Type B pancreatic cell (in vitro differentiated cells): ENCODE data around the gene ANKRD36C. TPM values are rescaled to one million over a fixed set of nuclear protein-coding genes. Genes with fewer than 3 reads are reported as not detected.
"Not testable (repeated sequence)": the region's sequence is repeated elsewhere in the genome, so short reads cannot be mapped to it uniquely, and the experiment has no call there.

Experiments used
- DNase-seq: peaks from one replicate; pipeline ENCODE4 v3.0.0; 2021; ENCODE audit warnings: mixed read lengths; ENCODE audit not compliant: unreplicated experiment; ENCODE audit errors: extremely low spot score
- H3K27ac Mint-ChIP-seq: 2 replicates; pipeline ENCODE4 v1.8.0; 2021; ENCODE audit warnings: mild to moderate bottlenecking, mixed read lengths
- H3K27me3 Mint-ChIP-seq: 2 replicates; pipeline ENCODE4 v1.8.0; 2021; ENCODE audit warnings: mixed read lengths
- H3K36me3 Mint-ChIP-seq: 2 replicates; pipeline ENCODE4 v1.8.0; 2021; ENCODE audit warnings: mixed read lengths
- H3K4me1 Mint-ChIP-seq: one replicate; pipeline ENCODE4 v1.8.0; 2021; ENCODE audit warnings: mixed read lengths; ENCODE audit not compliant: unreplicated experiment
- H3K4me3 Mint-ChIP-seq: 2 replicates; pipeline ENCODE4 v1.8.0; 2021; ENCODE audit warnings: mild to moderate bottlenecking, mixed read lengths
- H3K9me3 Mint-ChIP-seq: 2 replicates; pipeline ENCODE4 v1.8.0; 2021; ENCODE audit warnings: mixed read lengths
- total RNA-seq: library from RNA; stranded (reverse); gene quantifications from 2 replicates; pipeline ENCODE4 v1.2.1, GENCODE V29; 2021; ENCODE audit warnings: low replicate concordance
- TF ChIP-seq, protein P1 (sequence below): fragments of 200-600 bp; sonication (generic); conservative IDR thresholded peaks from 2 replicates; pipeline ENCODE4 v1.5.0; 2021; ENCODE audit warnings: antibody characterized with exemption, mild to moderate bottlenecking

Gene ANKRD36C
- total RNA-seq, 1 donor from 2014 or later, result 47.0 TPM

DNA sequence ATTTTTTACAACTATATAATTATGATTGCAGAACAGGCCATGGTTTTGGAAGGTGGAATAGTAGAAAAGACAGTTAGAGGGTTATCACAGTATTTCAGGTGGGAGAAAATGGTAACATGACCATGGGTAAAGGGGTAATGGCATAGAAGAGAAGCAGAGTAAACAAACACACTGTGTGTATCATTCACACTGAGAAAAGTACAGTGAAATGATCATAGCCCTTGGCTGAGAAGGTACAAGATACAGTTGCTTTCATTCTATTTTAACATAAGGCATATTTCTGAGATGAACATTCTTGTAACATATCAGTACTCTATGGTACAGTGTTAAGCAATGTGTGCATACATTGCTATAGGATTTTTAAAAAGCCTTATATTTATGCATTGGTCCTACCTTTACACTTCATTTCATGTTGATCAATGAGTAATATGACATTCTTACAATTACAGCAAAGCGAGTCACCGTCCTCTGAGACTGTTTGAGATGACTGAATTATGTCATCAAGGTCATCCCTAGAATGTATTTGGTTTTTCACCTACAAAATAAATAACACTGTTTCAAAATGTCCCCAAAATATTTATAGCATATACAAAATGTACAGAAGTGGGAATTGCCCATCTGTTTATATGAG, 124.5 kb downstream of the ANKRD36C start:
- not testable (repeated sequence) for H3K4me3 Mint-ChIP-seq, H3K27ac Mint-ChIP-seq, H3K9me3 Mint-ChIP-seq, H3K27me3 Mint-ChIP-seq, H3K4me1 Mint-ChIP-seq, DNase-seq, H3K36me3 Mint-ChIP-seq

DNA sequence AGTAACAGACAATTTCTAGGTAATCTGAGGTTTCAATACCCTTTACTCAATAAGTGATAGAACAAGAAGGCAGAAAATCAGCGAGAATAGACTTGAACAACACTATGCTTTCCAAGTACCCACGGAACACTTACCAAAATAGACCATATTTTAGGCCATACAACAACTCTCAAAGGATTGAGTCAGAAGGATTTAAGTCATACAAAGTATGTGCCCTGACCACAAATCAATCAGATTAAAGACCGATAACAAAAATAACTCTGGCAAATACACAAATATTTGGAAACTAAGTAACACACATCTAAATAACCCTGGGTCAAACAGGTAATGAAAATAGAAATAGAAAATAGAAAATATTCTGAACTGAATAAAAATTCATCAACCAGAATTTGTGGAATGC, 129.5 kb downstream of the ANKRD36C start:
- H3K4me3 Mint-ChIP-seq, DNase-seq, H3K4me1 Mint-ChIP-seq, H3K9me3 Mint-ChIP-seq, H3K27ac Mint-ChIP-seq, H3K36me3 Mint-ChIP-seq, H3K27me3 Mint-ChIP-seq: not testable (repeated sequence)

DNA sequence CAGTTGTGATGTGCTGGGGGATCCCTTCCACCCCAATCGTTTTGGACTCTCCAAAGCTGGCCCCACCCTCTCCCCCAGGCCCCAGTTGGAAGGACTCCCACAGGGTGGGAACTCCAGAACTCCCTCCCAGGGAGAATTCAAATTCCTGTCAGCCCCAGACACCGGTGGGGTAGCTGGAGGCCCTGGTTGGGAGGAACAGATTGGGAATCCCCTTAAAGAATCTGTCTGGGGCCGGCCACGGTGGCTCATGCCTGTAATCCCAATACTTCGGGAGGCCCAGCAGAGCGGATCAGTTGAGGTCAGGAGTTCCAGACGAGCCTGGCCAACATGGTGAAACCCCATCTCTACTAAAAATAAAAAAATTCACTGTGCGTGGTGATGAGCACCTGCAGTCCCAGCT, 155.5 kb downstream of the ANKRD36C start:
- H3K4me3 Mint-ChIP-seq, result no peak overlapping the region

DNA sequence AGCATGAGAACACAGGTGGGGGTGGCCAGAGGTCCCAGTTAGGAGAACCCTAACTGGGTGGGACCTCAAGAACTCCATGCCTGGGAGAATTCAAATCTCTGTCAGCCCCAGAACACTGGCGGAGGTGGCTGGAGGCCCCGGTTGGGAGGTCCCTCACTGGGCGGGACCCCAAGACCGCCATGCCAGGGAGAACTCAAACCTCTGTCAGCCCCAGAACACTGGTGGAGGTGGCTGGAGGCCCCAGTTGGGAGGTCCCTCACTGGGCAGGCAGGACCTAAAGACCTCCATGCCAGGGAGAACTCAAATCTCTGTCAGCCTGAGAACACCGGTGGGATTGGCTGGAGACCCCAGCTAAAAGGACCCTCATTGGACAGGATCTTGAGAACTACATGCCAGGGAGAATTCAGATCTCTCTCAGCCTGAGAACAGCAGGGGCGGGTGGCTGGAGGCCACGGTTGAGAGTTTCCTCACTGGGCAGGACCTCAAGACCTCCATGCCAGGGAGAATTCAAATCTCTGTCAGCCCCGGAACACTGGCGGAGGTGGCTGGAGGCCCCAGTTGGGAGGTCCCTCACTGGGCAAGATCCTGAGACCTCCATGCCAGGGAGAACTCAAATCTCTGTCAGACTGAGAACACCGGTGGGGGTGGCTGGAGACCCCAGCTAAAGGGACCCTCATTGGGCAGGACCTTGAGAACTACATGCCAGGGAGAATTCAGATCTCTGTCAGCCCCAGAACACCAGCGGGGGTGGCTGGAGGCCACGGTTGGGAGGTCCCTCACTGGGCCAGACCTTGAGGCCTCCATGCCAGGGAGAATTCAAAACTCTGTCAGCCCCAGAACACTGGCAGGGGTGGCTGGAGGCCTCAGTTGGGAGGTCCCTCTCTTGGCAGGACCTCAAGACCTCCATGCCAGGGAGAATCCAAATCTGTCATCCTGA, 157.3 kb downstream of the ANKRD36C start:
- H3K4me1 Mint-ChIP-seq, H3K27ac Mint-ChIP-seq: not testable (repeated sequence)

More for the DNA sequence above, 155.5 kb downstream of the ANKRD36C start:
- Mint-ChIP-seq H3K36me3 (peaks cover 16% of the 10 kb centered on the region), H3K9me3 (no peaks in the 10 kb centered on the region), H3K27ac (no peak overlapping the region), H3K27me3 (no peaks in the 10 kb centered on the region), H3K4me1 (no peaks in the 10 kb centered on the region)
- DNase-seq, result no peak
- TF ChIP-seq, protein P1, sequence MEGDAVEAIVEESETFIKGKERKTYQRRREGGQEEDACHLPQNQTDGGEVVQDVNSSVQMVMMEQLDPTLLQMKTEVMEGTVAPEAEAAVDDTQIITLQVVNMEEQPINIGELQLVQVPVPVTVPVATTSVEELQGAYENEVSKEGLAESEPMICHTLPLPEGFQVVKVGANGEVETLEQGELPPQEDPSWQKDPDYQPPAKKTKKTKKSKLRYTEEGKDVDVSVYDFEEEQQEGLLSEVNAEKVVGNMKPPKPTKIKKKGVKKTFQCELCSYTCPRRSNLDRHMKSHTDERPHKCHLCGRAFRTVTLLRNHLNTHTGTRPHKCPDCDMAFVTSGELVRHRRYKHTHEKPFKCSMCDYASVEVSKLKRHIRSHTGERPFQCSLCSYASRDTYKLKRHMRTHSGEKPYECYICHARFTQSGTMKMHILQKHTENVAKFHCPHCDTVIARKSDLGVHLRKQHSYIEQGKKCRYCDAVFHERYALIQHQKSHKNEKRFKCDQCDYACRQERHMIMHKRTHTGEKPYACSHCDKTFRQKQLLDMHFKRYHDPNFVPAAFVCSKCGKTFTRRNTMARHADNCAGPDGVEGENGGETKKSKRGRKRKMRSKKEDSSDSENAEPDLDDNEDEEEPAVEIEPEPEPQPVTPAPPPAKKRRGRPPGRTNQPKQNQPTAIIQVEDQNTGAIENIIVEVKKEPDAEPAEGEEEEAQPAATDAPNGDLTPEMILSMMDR, result no peak

DNA sequence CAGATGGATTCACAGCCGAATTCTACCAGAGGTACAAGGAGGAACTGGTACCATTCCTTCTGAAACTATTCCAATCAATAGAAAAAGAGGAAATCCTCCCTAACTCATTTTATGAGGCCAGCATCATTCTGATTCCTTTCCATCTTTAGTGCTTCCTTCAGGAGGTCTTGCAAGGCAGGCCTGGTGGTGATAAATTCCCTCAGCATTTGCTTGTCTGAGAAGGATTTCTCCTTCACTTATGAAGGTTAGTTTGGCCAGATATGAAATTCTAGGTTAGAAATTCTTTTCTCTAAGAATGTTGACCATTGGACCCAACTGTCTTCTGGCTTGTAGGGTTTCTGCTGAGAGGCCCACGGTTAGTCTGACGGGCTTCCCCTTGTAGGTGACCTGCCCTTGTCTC, 167.4 kb downstream of the ANKRD36C start:
- not testable (repeated sequence) for H3K27ac Mint-ChIP-seq, H3K4me3 Mint-ChIP-seq, DNase-seq, H3K4me1 Mint-ChIP-seq, H3K27me3 Mint-ChIP-seq
- H3K9me3 Mint-ChIP-seq, result peaks cover 18% of the 10 kb centered on the region
- peaks cover 26% of the 10 kb centered on the region for H3K36me3 Mint-ChIP-seq

More for the DNA sequence above, 157.3 kb downstream of the ANKRD36C start:
- not testable (repeated sequence) for DNase-seq, H3K27me3 Mint-ChIP-seq, H3K4me3 Mint-ChIP-seq, H3K9me3 Mint-ChIP-seq
- H3K36me3 Mint-ChIP-seq, result peaks cover 21% of the 10 kb centered on the region

DNA sequence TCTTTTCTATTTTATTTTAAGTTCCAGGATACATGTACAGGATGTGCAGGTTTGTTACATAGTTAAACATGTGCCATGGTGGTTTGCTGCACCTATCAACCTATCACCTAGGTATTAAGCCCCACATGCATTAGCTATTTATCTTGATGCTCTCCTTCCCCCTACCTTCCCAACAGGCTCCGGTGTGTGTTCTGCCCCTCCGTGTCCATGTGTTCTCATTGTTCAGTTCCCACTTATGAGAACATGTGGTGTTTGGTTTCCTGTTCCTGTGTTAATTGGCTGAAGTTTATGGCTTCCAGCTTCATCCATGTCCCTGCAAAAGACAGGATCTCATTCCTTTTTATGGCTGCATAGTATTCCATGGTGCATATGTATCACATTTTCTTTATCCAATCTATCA, 174.1 kb downstream of the ANKRD36C start:
- peaks cover 34% of the 10 kb centered on the region for H3K9me3 Mint-ChIP-seq

DNA sequence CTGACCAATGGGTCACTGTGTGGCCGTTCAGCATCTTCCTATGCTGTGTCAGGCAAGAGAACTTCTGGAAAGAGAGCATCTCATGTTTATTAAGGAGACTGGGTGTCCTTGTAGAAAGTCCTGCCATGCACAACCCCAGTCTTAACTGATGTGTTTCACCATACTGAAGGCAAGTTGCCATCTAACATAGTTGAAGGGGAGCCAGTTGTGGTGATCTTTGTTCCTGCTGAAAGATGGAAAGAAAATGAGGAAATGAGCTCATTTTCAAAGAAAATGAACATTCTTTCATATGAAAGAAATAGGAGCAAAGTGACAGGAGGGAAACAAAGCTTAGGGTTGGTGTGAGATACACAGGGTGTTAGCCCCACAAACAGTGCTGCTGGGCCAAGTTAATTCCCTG, 178.3 kb downstream of the ANKRD36C start:
- peaks cover 22% of the 10 kb centered on the region for H3K9me3 Mint-ChIP-seq
- not testable (repeated sequence) for H3K27me3 Mint-ChIP-seq, DNase-seq

More for the DNA sequence above, 174.1 kb downstream of the ANKRD36C start:
- H3K27ac Mint-ChIP-seq, H3K4me1 Mint-ChIP-seq, H3K27me3 Mint-ChIP-seq, H3K4me3 Mint-ChIP-seq, DNase-seq: not testable (repeated sequence)
- H3K36me3 Mint-ChIP-seq, result peaks cover 11% of the 10 kb centered on the region

DNA sequence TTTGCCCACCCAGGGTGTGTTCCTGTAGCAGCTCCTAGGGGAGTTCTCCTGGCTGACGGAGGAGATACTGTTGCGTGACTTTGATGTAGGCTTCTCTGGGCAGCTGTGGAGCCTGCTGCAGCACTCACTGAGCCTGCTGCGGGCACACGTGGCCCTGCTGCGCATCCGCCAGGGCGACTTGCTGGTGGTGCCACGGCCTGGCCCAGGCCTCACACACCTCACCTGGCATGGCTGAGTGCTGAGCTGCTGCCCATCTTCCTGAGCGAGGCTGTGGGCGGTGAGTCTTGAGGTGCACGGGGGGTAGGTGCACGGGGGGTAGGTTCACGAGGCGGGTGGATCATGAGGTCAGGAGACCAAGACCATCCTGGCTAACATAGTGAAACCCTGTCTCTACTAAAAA, 191.7 kb downstream of the ANKRD36C start:
- Mint-ChIP-seq H3K4me3 (no peak overlapping the region), H3K27ac (no peak overlapping the region), H3K4me1 (no peaks in the 10 kb centered on the region), H3K27me3 (no peaks in the 10 kb centered on the region), H3K9me3 (peaks cover 7% of the 10 kb centered on the region), H3K36me3 (no peaks in the 10 kb centered on the region)
- TF ChIP-seq, protein P1, result no peak
- DNase-seq, result no peak

More for the DNA sequence above, 178.3 kb downstream of the ANKRD36C start:
- not testable (repeated sequence) for H3K4me3 Mint-ChIP-seq, H3K27ac Mint-ChIP-seq, H3K4me1 Mint-ChIP-seq
- H3K36me3 Mint-ChIP-seq, result peaks cover 11% of the 10 kb centered on the region

DNA sequence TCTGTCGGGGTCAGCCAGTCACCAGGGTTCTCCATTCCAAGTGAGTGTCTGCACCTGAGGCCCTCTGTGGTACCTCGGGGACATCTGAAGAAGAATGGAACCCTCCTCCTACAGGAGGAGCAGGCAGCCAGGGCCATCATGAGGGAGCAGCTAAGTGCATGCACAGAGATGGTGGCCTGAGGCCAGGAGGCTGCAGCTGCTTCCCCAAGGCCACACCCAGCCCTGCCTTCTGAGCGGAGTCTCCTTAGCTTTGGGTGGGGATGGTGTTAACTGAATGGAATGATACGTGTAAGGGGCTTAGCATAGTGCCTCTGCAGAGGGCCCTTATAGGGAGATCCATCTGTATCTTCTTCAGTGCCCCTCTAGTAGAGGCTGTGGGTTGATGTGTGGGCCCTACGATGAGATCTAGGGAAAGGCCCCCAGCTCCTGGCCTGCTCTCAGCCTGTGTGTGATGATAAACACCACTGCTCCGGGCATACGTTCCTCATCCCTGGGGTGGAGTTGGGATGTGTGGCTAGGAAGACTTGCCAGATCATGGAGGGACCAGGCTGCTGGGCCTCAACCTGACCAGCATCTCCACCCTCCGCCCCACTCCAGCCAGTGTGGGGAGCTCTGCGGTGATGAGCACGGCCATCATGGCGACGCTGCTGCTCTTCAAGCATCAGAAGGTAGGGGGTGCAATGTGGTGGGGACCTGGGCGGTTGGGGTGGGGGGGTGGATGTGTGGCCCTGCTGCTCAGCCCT, 192.3 kb downstream of the ANKRD36C start:
- H3K9me3 Mint-ChIP-seq, H3K27ac Mint-ChIP-seq, H3K27me3 Mint-ChIP-seq, H3K36me3 Mint-ChIP-seq, H3K4me3 Mint-ChIP-seq, H3K4me1 Mint-ChIP-seq, DNase-seq: not testable (repeated sequence)

DNA sequence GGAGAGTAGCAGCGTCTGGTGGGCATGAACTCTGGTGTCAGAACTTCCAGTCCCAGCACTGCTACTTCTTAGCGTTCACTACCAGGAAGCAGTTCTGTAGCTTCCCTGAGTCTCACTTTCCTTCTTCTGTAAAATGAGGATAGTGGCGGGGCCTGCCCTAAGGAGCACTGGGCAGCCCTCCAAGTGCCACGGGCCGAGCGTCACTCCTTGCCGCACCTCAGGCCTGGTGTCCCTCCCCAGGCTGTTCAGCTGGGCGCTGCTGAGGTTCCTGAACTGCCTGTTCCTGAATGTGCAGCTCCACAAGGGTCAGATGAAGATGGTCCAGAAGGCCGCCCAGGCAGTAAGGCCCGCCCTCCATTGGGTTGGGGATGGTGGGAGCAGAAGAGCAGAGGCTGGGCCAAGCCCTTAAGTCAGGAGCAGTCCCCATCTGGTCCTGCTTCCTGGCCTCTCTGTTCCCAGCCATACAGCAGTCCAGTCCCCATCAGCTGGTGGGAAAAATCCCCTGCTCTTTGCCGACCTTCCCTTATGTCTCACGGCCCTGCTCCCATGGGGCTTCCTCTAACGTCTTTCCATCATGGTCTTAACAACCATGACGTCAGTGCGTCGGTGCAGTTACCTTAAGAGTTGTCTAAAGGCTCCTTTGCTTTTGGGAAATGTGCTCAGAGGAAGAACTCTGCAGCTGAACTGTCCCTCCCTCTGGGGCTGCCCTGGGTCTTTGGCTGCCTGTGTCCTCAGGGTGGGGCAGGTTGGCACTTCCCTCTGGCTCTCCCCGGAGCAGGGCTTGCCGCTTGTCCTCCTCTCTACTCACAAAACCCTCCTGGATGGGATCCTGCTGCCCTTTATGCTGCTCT, 195.2 kb downstream of the ANKRD36C start:
- DNase-seq, H3K36me3 Mint-ChIP-seq, H3K4me3 Mint-ChIP-seq, H3K4me1 Mint-ChIP-seq, H3K27ac Mint-ChIP-seq, H3K9me3 Mint-ChIP-seq, H3K27me3 Mint-ChIP-seq: not testable (repeated sequence)

DNA sequence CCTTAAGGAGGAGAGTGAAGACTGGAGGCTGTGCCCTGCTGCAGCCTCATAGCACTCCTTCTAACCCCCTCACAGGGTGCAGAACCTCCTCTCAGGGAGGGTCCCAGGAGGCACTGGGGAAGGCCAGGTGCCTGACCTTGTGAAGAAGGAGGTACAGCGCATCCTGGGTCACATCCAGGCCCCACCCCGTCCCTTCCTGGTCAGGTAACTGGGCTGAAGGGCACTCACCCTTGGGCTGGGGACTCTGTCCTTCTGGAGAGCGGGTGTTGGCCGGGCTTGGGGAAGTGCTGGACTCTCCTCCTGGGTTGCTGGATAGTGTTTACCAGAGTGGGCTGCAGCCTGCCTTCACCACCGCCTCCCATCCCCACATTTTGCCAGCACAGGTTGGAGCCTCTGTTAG, 197.7 kb downstream of the ANKRD36C start:
- not testable (repeated sequence) for H3K4me3 Mint-ChIP-seq, H3K27ac Mint-ChIP-seq, H3K36me3 Mint-ChIP-seq, H3K4me1 Mint-ChIP-seq, H3K27me3 Mint-ChIP-seq, DNase-seq, H3K9me3 Mint-ChIP-seq
